ENCODE data around the gene AKNA.
A peak's percentile ranks its signal among the peaks of the same experiment; 100 is the strongest.

AKNA gene

GRCh38 chr9:114383521-114384231 lies 4.1 kb downstream of the AKNA start:
- H3K9me3 ChIP-seq (replicated peaks; ENCODE audit: low read length) = no peaks in the 10 kb centered on the region
- peaks cover 10% of the 10 kb centered on the region for H3K36me3 ChIP-seq (ENCODE audit: insufficient read depth, low read length)
- H3K4me1 ChIP-seq (ENCODE audit: control insufficient read depth, insufficient read depth, low read length) = peaks cover 57% of the 10 kb centered on the region
- peak overlapping the region; percentile 43 for H3K9ac ChIP-seq (ENCODE audit: low read depth, low read length)
- H3K4me2 ChIP-seq (ENCODE audit: low read length) = peak overlapping the region; percentile 21
- H3K27me3 ChIP-seq (ENCODE audit: control insufficient read depth, insufficient read depth, low read length) = no peaks in the 10 kb centered on the region
- H3K4me3 ChIP-seq (ENCODE audit: low read length) = no peak overlapping the region

GRCh38 chr9:114382699-114383520 lies 4.9 kb downstream of the AKNA start:
- H3K4me3 ChIP-seq (ENCODE audit: low read length) = no peak overlapping the region

GRCh38 chr9:114378883-114379282 lies 8.9 kb downstream of the AKNA start:
- no peaks in the 10 kb centered on the region for H3K27me3 ChIP-seq (ENCODE audit: control insufficient read depth, insufficient read depth, low read length)
- H3K4me1 ChIP-seq (ENCODE audit: control insufficient read depth, insufficient read depth, low read length) = peaks cover 13% of the 10 kb centered on the region
- no peak overlapping the region for H3K4me3 ChIP-seq (ENCODE audit: low read length)
- H3K4me2 ChIP-seq (ENCODE audit: low read length) = no peak overlapping the region
- peaks cover 19% of the 10 kb centered on the region for H3K36me3 ChIP-seq (ENCODE audit: insufficient read depth, low read length)
- H3K9me3 ChIP-seq (replicated peaks; ENCODE audit: low read length) = no peaks in the 10 kb centered on the region
- H3K9ac ChIP-seq (ENCODE audit: low read depth, low read length) = no peak overlapping the region

More at GRCh38 chr9:114382699-114383520, 4.9 kb downstream of the AKNA start:
- Histone ChIP-seq H3K9ac (ENCODE audit: low read depth, low read length) (peak overlapping the region; percentile 43), H3K4me2 (ENCODE audit: low read length) (peak overlapping the region; percentile 21), H3K4me1 (ENCODE audit: control insufficient read depth, insufficient read depth, low read length) (peaks cover 52% of the 10 kb centered on the region), H3K27me3 (ENCODE audit: control insufficient read depth, insufficient read depth, low read length) (no peaks in the 10 kb centered on the region), H3K9me3 (replicated peaks; ENCODE audit: low read length) (no peaks in the 10 kb centered on the region), H3K36me3 (ENCODE audit: insufficient read depth, low read length) (peaks cover 10% of the 10 kb centered on the region)

- H3K4me3 ChIP-seq (ENCODE audit: low read length) = no peak overlapping the region
- H3K9ac ChIP-seq (ENCODE audit: low read depth, low read length) = no peak overlapping the region
- peaks cover 4% of the 10 kb centered on the region for H3K4me1 ChIP-seq (ENCODE audit: control insufficient read depth, insufficient read depth, low read length)
- no peak overlapping the region for H3K4me2 ChIP-seq (ENCODE audit: low read length)
- H3K36me3 ChIP-seq (ENCODE audit: insufficient read depth, low read length) = peaks cover 19% of the 10 kb centered on the region
- no peaks in the 10 kb centered on the region for H3K27me3 ChIP-seq (ENCODE audit: control insufficient read depth, insufficient read depth, low read length)
- H3K9me3 ChIP-seq (replicated peaks; ENCODE audit: low read length) = no peaks in the 10 kb centered on the region
These were observed 9.8 kb downstream of the AKNA start for GRCh38 chr9:114378016-114378415.

GRCh38 chr9:114376586-114377445 lies 11.0 kb downstream of the AKNA start:
- no peak overlapping the region for H3K4me2 ChIP-seq (ENCODE audit: low read length)
- H3K4me3 ChIP-seq (ENCODE audit: low read length) = no peak overlapping the region
- no peaks in the 10 kb centered on the region for H3K9me3 ChIP-seq (replicated peaks; ENCODE audit: low read length)
- no peaks in the 10 kb centered on the region for H3K4me1 ChIP-seq (ENCODE audit: control insufficient read depth, insufficient read depth, low read length)
- H3K36me3 ChIP-seq (ENCODE audit: insufficient read depth, low read length) = peaks cover 20% of the 10 kb centered on the region
- H3K9ac ChIP-seq (ENCODE audit: low read depth, low read length) = no peak overlapping the region
- H3K27me3 ChIP-seq (ENCODE audit: control insufficient read depth, insufficient read depth, low read length) = no peaks in the 10 kb centered on the region

- peaks cover 29% of the 10 kb centered on the region for H3K36me3 ChIP-seq (ENCODE audit: insufficient read depth, low read length)
- no peaks in the 10 kb centered on the region for H3K4me1 ChIP-seq (ENCODE audit: control insufficient read depth, insufficient read depth, low read length)
- H3K4me3 ChIP-seq (ENCODE audit: low read length) = no peak overlapping the region
- H3K27me3 ChIP-seq (ENCODE audit: control insufficient read depth, insufficient read depth, low read length) = no peaks in the 10 kb centered on the region
- H3K9ac ChIP-seq (ENCODE audit: low read depth, low read length) = no peak overlapping the region
- no peaks in the 10 kb centered on the region for H3K9me3 ChIP-seq (replicated peaks; ENCODE audit: low read length)
- no peak overlapping the region for H3K4me2 ChIP-seq (ENCODE audit: low read length)
These were observed 12.2 kb downstream of the AKNA start for GRCh38 chr9:114375386-114376175.

- H3K9ac ChIP-seq (ENCODE audit: low read depth, low read length) = no peak overlapping the region
- H3K4me2 ChIP-seq (ENCODE audit: low read length) = no peak overlapping the region
- H3K27me3 ChIP-seq (ENCODE audit: control insufficient read depth, insufficient read depth, low read length) = no peaks in the 10 kb centered on the region
- no peaks in the 10 kb centered on the region for H3K4me1 ChIP-seq (ENCODE audit: control insufficient read depth, insufficient read depth, low read length)
- H3K4me3 ChIP-seq (ENCODE audit: low read length) = no peak overlapping the region
- H3K36me3 ChIP-seq (ENCODE audit: insufficient read depth, low read length) = peaks cover 24% of the 10 kb centered on the region
- H3K9me3 ChIP-seq (replicated peaks; ENCODE audit: low read length) = no peaks in the 10 kb centered on the region
These were observed 12.8 kb downstream of the AKNA start for GRCh38 chr9:114374936-114375335.

GRCh38 chr9:114373960-114374730 lies 13.6 kb downstream of the AKNA start:
- Histone ChIP-seq H3K36me3 (ENCODE audit: insufficient read depth, low read length) (peaks cover 21% of the 10 kb centered on the region), H3K4me3 (ENCODE audit: low read length) (no peak overlapping the region), H3K9ac (ENCODE audit: low read depth, low read length) (no peak overlapping the region), H3K4me1 (ENCODE audit: control insufficient read depth, insufficient read depth, low read length) (no peaks in the 10 kb centered on the region), H3K27me3 (ENCODE audit: control insufficient read depth, insufficient read depth, low read length) (no peaks in the 10 kb centered on the region), H3K9me3 (replicated peaks; ENCODE audit: low read length) (no peaks in the 10 kb centered on the region), H3K4me2 (ENCODE audit: low read length) (no peak overlapping the region)

GRCh38 chr9:114372921-114373448 lies 14.8 kb downstream of the AKNA start:
- Histone ChIP-seq H3K9ac (ENCODE audit: low read depth, low read length) (no peak overlapping the region), H3K36me3 (ENCODE audit: insufficient read depth, low read length) (peaks cover 23% of the 10 kb centered on the region), H3K4me2 (ENCODE audit: low read length) (no peak overlapping the region), H3K27me3 (ENCODE audit: control insufficient read depth, insufficient read depth, low read length) (no peaks in the 10 kb centered on the region), H3K4me1 (ENCODE audit: control insufficient read depth, insufficient read depth, low read length) (no peaks in the 10 kb centered on the region), H3K9me3 (replicated peaks; ENCODE audit: low read length) (no peaks in the 10 kb centered on the region), H3K4me3 (ENCODE audit: low read length) (no peak overlapping the region)

All from skeletal muscle satellite cell (primary cell).